OCI-LY1 (cell line): ENCODE data around the gene SLC5A11.

ENCODE experiments used
- CTCF ChIP-seq: fragments of 200-600 bp; sonication (generic), shearing (Covaris generic); IDR thresholded peaks from 2 replicates; pipeline ENCODE4 v1.5.1; 2017; ENCODE audit warnings: mild to moderate bottlenecking, antibody characterized with exemption, low read length, moderate library complexity, mixed read lengths
- EZH2 ChIP-seq: fragments of 200-600 bp; sonication (generic), shearing (Covaris generic); IDR thresholded peaks from 2 replicates; pipeline ENCODE4 v1.8.0; 2017; ENCODE audit warnings: borderline replicate concordance, mixed run types, mild to moderate bottlenecking, antibody characterized with exemption, low read length, moderate library complexity, mixed read lengths

- TF ChIP-seq CTCF (no peak), EZH2 (no peak)
Measured at GRCh38 chr16:24887472-24887871, 41.7 kb downstream of the SLC5A11 start.
